Measurements from ENCODE around the gene PGRMC2.

The PGRMC2 gene

GRCh38 chr4:128298852-128299251 lies 11.2 kb upstream of the PGRMC2 start:
- DNase-seq: peak; percentile 2

GRCh38 chr4:128298146-128298758 lies 10.6 kb upstream of the PGRMC2 start:
- DNase-seq: no peak

GRCh38 chr4:128295255-128295654 lies 7.6 kb upstream of the PGRMC2 start:
- no peak for DNase-seq

GRCh38 chr4:128294464-128294863 lies 6.9 kb upstream of the PGRMC2 start:
- DNase-seq: no peak

GRCh38 chr4:128292349-128292748 lies 4.7 kb upstream of the PGRMC2 start:
- DNase-seq: no peak

GRCh38 chr4:128291096-128291495 lies 3.5 kb upstream of the PGRMC2 start:
- DNase-seq: no peak

- no peak for DNase-seq
Observed at GRCh38 chr4:128290526-128290925, 2.9 kb upstream of the PGRMC2 start.

- DNase-seq: no peak
Observed at GRCh38 chr4:128289523-128290158, 2.0 kb upstream of the PGRMC2 start.

- peak; percentile 26 for DNase-seq
Observed at GRCh38 chr4:128288689-128289106, 1.1 kb upstream of the PGRMC2 start.

- peak; percentile 99 for DNase-seq
Observed at GRCh38 chr4:128287871-128288688, 467 bp upstream of the PGRMC2 start.

GRCh38 chr4:128286474-128287058 lies 1.0 kb downstream of the PGRMC2 start:
- peak; percentile 46 for DNase-seq

GRCh38 chr4:128285085-128285997 lies 2.3 kb downstream of the PGRMC2 start:
- no peak for DNase-seq

- DNase-seq: no peak
Observed at GRCh38 chr4:128284317-128284716, 3.3 kb downstream of the PGRMC2 start.

GRCh38 chr4:128283071-128283470 lies 4.5 kb downstream of the PGRMC2 start:
- no peak for DNase-seq

GRCh38 chr4:128282516-128282915 lies 5.1 kb downstream of the PGRMC2 start:
- DNase-seq: no peak

- no peak for DNase-seq
Observed at GRCh38 chr4:128281354-128281753, 6.3 kb downstream of the PGRMC2 start.

GRCh38 chr4:128279624-128280225 lies 7.9 kb downstream of the PGRMC2 start:
- no peak for DNase-seq

- DNase-seq: no peak
Observed at GRCh38 chr4:128277856-128278255, 9.8 kb downstream of the PGRMC2 start.

- DNase-seq: no peak
Observed at GRCh38 chr4:128275346-128275745, 12.3 kb downstream of the PGRMC2 start.

- DNase-seq: no peak
Observed at GRCh38 chr4:128271551-128271950, 16.1 kb downstream of the PGRMC2 start.

- DNase-seq: no peak
Observed at GRCh38 chr4:128268970-128269369, 18.6 kb downstream of the PGRMC2 start.

- no peak for DNase-seq
Observed at GRCh38 chr4:128267745-128268144, 19.9 kb downstream of the PGRMC2 start.
